HCT116 (cell line): ENCODE measurements around the gene PDCL3.

Experiments
- ELF1 ChIP-seq: IDR thresholded peaks from 2 replicates; pipeline ENCODE4 v1.6.1; 2012; ENCODE audit warnings: low read depth, borderline replicate concordance
- EZH2 ChIP-seq: fragments of 200-600 bp; sonication (generic); IDR thresholded peaks from 2 replicates; pipeline ENCODE4 v1.6.1; 2017; ENCODE audit warnings: antibody characterized with exemption, mixed run types
- POLR2A ChIP-seq: IDR thresholded peaks from 2 replicates; pipeline ENCODE4 v1.7.0; 2011; ENCODE audit warnings: borderline replicate concordance; ENCODE audit not compliant: insufficient read depth, insufficient read length; ENCODE audit errors: extremely low read depth
- SIN3A ChIP-seq: IDR thresholded peaks from 2 replicates; pipeline ENCODE4 v1.6.1; 2012; ENCODE audit warnings: low read depth
- YY1 ChIP-seq: IDR thresholded peaks from 2 replicates; pipeline ENCODE4 v1.6.1; 2011; ENCODE audit warnings: low read length, low read depth, moderate library complexity, mild to moderate bottlenecking; ENCODE audit not compliant: insufficient replicate concordance; ENCODE audit errors: extremely low read depth
- ZFX ChIP-seq: fragments of 450-650 bp; IDR thresholded peaks from 2 replicates; pipeline ENCODE4 v1.6.1; 2017
- TF ChIP-seq, protein P1 (sequence below), 3 experiments: fragments of 200-600 bp in 1 of 3; sonication (generic) in 1 of 3; IDR thresholded peaks in 2 of 3; conservative IDR thresholded peaks in 1 of 3; 2 replicates each; pipeline ENCODE4 v1.5.1; 2012 to 2017; ENCODE audit warnings: low read depth in 2 of 3, low read length in 2 of 3, antibody characterized with exemption in 1 of 3, borderline replicate concordance in 1 of 3, control low read depth in 1 of 3, mild to moderate bottlenecking in 1 of 3, mixed read lengths in 1 of 3, mixed run types in 1 of 3, moderate library complexity in 1 of 3; ENCODE audit not compliant: insufficient read depth in 1 of 3
- TF ChIP-seq, protein P2 (sequence below): IDR thresholded peaks from 2 replicates; pipeline ENCODE4 v1.6.1; 2012

DNA sequence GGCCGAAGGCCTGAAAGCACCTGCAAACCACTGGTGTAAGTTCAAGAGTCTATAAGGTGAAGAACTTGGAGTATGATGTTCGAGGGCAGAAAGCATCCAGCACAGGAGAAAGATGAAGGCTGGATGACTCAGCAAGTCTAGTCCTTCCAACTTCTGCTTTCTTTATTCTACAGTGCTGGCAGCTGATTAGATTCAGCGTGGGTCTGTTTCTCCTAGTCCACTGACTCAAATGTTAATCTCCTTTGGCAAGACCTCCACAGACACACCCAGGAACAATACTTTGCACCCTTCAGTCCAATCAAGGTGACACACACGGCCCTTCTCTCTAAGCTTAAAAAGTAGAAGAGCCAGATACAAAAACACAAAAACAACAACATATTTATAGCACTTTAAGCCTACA lies 49.1 kb upstream of the PDCL3 start:
- TF ChIP-seq, protein P1, sequence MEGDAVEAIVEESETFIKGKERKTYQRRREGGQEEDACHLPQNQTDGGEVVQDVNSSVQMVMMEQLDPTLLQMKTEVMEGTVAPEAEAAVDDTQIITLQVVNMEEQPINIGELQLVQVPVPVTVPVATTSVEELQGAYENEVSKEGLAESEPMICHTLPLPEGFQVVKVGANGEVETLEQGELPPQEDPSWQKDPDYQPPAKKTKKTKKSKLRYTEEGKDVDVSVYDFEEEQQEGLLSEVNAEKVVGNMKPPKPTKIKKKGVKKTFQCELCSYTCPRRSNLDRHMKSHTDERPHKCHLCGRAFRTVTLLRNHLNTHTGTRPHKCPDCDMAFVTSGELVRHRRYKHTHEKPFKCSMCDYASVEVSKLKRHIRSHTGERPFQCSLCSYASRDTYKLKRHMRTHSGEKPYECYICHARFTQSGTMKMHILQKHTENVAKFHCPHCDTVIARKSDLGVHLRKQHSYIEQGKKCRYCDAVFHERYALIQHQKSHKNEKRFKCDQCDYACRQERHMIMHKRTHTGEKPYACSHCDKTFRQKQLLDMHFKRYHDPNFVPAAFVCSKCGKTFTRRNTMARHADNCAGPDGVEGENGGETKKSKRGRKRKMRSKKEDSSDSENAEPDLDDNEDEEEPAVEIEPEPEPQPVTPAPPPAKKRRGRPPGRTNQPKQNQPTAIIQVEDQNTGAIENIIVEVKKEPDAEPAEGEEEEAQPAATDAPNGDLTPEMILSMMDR (IDR thresholded peaks at IDR 0.05 in 2 of 3, conservative IDR thresholded peaks at IDR 0.05 in 1 of 3; ENCODE audit: borderline replicate concordance in 1 of 3, insufficient read depth in 1 of 3, low read depth in 2 of 3, low read length in 2 of 3): no peak
- no peak for TF ChIP-seq POLR2A
- no peak for TF ChIP-seq ELF1
- no peak for TF ChIP-seq SIN3A
- no peak for TF ChIP-seq ZFX
- TF ChIP-seq EZH2: no peak
- TF ChIP-seq YY1: no peak
- TF ChIP-seq, protein P2, sequence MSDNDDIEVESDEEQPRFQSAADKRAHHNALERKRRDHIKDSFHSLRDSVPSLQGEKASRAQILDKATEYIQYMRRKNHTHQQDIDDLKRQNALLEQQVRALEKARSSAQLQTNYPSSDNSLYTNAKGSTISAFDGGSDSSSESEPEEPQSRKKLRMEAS: no peak
